ENCODE data around the gene NEURL3. TPM values are rescaled to one million over a fixed set of nuclear protein-coding genes. Genes with fewer than 3 reads are reported as not detected.

The NEURL3 gene
- total and polyA plus RNA-seq, 2 of the 4 experiments (the other 2 are of a cell fraction): not detected

DNA sequence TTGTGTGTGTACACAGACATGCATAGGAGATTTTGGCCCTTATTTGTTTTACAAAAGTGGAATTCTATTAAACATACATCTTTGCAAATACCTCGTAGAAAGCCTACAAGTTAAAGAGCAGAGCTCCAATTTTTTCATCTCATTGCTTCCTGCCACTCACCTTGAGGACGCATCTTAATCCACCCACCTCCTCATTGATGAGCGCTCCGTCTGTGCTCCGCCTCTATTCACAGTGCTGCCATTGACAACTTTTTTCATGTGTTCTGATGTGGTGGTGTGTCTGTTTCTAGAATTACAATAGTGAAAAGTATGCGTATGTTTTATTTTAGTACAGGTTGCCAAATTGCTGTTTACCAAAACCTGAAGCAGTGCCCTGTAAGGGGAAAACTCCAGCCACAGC lies 36.3 kb downstream of the NEURL3 start:
- ATAC-seq (ENCODE audit: low read depth): no peak
- H2AK9ac ChIP-seq (replicated peaks; ENCODE audit: low read depth, low read length, poor library complexity): no peak overlapping the region
- peaks cover 25% of the 10 kb centered on the region for H3K27me3 ChIP-seq (ENCODE audit: control insufficient read depth, insufficient read depth, low read length)
- no peak overlapping the region for H3K23ac ChIP-seq (ENCODE audit: low read depth, low read length)
- no peak overlapping the region for H4K91ac ChIP-seq (ENCODE audit: insufficient read depth, low read depth, low read length)
- no peaks in the 10 kb centered on the region; the same call in 1 of the 2 replicates for H3K4me1 ChIP-seq (ENCODE audit: control insufficient read depth, insufficient read depth, low read length)
- no peak overlapping the region for H2AK5ac ChIP-seq (ENCODE audit: low read depth, low read length)
- H2BK120ac ChIP-seq (ENCODE audit: low read depth, low read length): no peak overlapping the region
- TF ChIP-seq, protein P1, sequence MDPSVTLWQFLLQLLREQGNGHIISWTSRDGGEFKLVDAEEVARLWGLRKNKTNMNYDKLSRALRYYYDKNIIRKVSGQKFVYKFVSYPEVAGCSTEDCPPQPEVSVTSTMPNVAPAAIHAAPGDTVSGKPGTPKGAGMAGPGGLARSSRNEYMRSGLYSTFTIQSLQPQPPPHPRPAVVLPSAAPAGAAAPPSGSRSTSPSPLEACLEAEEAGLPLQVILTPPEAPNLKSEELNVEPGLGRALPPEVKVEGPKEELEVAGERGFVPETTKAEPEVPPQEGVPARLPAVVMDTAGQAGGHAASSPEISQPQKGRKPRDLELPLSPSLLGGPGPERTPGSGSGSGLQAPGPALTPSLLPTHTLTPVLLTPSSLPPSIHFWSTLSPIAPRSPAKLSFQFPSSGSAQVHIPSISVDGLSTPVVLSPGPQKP (IDR thresholded peaks at IDR 0.05; ENCODE audit: borderline replicate concordance, low read depth, low read length): no peak
- TF ChIP-seq, protein P2, sequence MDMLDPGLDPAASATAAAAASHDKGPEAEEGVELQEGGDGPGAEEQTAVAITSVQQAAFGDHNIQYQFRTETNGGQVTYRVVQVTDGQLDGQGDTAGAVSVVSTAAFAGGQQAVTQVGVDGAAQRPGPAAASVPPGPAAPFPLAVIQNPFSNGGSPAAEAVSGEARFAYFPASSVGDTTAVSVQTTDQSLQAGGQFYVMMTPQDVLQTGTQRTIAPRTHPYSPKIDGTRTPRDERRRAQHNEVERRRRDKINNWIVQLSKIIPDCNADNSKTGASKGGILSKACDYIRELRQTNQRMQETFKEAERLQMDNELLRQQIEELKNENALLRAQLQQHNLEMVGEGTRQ (IDR thresholded peaks at IDR 0.05; ENCODE audit: low read depth, low read length): no peak
- no peak for TF ChIP-seq BHLHE40 (IDR thresholded peaks at IDR 0.05; ENCODE audit: low read depth, low read length)
- TF ChIP-seq SMC3 (IDR thresholded peaks at IDR 0.05; ENCODE audit: low read depth, low read length): no peak
- no peak for TF ChIP-seq CHD1 (IDR thresholded peaks at IDR 0.05; ENCODE audit: low read depth, low read length)
- TF ChIP-seq MAZ (IDR thresholded peaks at IDR 0.05; ENCODE audit: borderline replicate concordance, low read depth, low read length): no peak
- no peak for TF ChIP-seq RCOR1 (IDR thresholded peaks at IDR 0.05; ENCODE audit: insufficient replicate concordance, low read length)
- no peaks in the 10 kb centered on the region for H3K36me3 ChIP-seq (ENCODE audit: control insufficient read depth, insufficient read depth, low read length)
- no peak overlapping the region for H2AFZ ChIP-seq (replicated peaks; ENCODE audit: low read length, poor library complexity)
- no peak overlapping the region for H2BK15ac ChIP-seq (ENCODE audit: low read depth, low read length)
- no CpG with 5 or more reads among the region's 6 CpGs for WGBS, 2 experiments (ENCODE audit: extremely low coverage in 2 of 2, insufficient read length in 1 of 2)
- ChIA-PET CTCF (no interaction called here), POLR2A (ENCODE audit: unreplicated experiment) (no interaction called here)
- BruUV-seq (replicated peaks): no TSS peak
- no peak overlapping the region for H3K4me2 ChIP-seq (ENCODE audit: low read depth, low read length)
- H4K20me1 ChIP-seq (ENCODE audit: insufficient read depth, low read length): no peaks in the 10 kb centered on the region
- dilution Hi-C loops (cut with HindIII; ENCODE audit: low sequenced_read_pairs, unreplicated experiment) (no loop called here), in situ Hi-C loops (cut with MboI; ENCODE audit: low sequenced_read_pairs) (no loop called here), intact Hi-C loops (cut with micrococcal nuclease) (no loop called here)
- H3K56ac ChIP-seq (ENCODE audit: extremely low read depth, insufficient read depth, low read length): no peak overlapping the region
- no peak overlapping the region for H4K8ac ChIP-seq (ENCODE audit: low read depth in 2 of 2, low read length in 2 of 2)
- no peak overlapping the region for H2BK5ac ChIP-seq (ENCODE audit: low read depth, low read length, poor library complexity, severe bottlenecking)
- H3K4me3 ChIP-seq (ENCODE audit: insufficient read depth, low read depth, low read length): no peak overlapping the region
- H3K4ac ChIP-seq (ENCODE audit: low read depth, low read length): no peak overlapping the region
- H3K27ac ChIP-seq (ENCODE audit: insufficient read depth, low read length): no peak overlapping the region
- no peaks in the 10 kb centered on the region for H3K79me1 ChIP-seq (ENCODE audit: low read depth in 1 of 2, low read length in 2 of 2)
- DNase-seq: no peak
- H4K5ac ChIP-seq (ENCODE audit: low read depth, low read length): no peak overlapping the region
- H3K9me1 ChIP-seq (ENCODE audit: insufficient read depth, low read length): no peaks in the 10 kb centered on the region
- no peak overlapping the region for H2BK20ac ChIP-seq (ENCODE audit: low read depth, low read length)
- H3K14ac ChIP-seq (replicated peaks; ENCODE audit: low read depth, low read length): no peak overlapping the region
- no peak overlapping the region for H3K18ac ChIP-seq (ENCODE audit: low read depth, low read length)
- no peaks in the 10 kb centered on the region for H3K9me3 ChIP-seq (ENCODE audit: control insufficient read depth, insufficient read depth, low read length)
- H3K9ac ChIP-seq (ENCODE audit: low read depth, low read length): no peak overlapping the region
